ENCODE data around the gene INSL3.

GRCh38 chr19:17767559-17767958 lies 53.8 kb downstream of the INSL3 start:
- TF ChIP-seq CTCF (IDR thresholded peaks at IDR 0.05) (no peak), POLR2A (IDR thresholded peaks at IDR 0.05) (no peak)

Data from upper lobe of left lung (tissue), 4 donors.